ENCODE data around the gene LRRC46.

Gene LRRC46

GRCh38 chr17:47879028-47879585 lies 47.6 kb downstream of the LRRC46 start:
- FAIRE-seq: no peak

DNA sequence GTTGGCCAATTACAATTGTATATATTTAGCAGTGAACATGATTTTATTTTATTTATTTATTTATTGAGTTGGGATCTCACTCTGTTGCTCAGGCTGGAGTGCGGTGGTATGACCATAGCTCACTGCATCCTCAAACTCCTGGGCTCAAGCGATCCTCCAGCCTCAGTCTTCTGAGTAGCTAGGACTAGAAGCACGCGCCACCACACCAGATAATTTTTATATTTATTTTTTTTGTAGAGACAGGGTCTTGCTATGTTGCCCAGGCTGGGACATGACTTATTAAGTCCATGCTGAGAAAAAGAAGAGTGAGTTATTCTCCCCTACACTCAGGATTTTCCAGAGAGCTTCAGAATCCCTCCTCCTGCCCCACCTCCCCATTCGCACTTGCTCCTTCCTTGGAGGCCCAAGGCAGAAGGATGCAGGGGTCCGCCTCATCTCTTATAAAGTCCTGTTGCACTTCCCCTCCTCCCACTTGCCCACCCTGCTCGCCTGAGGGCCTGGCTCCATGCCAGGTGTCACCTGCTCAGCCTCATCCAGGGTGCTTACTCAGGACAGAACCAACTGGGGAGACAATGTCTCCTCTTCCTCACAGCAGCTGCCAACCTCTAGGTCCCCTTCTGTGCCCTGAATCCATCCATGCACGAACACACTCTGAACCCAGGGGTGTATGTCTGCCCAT lies 48.4 kb downstream of the LRRC46 start:
- no peak for FAIRE-seq

GRCh38 chr17:47882247-47882646 lies 50.8 kb downstream of the LRRC46 start:
- FAIRE-seq: no peak

DNA sequence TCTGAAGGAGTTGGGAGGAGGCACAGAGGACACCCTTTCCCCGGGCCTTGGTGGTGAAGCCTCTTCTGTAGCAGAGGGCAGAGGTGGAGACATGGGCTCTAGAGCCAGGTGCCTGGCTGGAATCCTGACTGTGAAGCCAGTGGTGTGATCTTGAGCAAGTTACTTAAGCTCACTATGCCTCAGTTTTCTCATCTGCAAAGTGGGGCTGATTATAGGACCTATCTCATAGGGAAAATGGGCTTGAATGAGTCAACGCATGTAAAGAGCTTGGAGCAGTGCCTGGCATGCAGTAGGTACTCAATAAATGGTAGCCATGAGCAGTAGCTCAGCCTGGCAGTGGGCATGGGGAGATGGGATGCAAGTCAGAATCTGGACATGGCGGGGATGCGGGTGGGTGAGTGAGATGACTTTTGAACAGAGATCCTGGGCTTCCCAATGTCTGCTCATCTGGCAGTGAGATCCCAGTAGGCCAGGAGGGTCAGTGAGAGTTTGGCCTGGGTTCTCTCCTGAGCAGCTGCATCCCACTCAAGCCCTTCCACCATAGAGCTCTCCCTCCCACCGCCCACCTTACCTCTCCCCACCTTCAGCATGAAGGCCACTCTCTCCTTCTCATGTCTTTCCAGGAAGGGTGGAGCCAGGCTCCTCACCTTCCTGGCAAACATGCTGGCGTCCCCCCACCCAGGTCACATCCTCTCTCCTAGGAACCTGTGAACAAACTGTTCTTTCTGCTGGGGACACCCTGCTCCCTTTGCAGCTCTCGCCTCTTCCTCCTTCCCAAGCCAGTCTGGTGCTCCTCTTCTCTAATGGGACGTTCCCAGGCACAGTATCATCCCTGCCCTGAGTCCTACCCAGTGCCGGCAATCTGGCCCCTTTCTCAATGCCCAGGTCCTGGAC lies 51.5 kb downstream of the LRRC46 start:
- no peak for FAIRE-seq

DNA sequence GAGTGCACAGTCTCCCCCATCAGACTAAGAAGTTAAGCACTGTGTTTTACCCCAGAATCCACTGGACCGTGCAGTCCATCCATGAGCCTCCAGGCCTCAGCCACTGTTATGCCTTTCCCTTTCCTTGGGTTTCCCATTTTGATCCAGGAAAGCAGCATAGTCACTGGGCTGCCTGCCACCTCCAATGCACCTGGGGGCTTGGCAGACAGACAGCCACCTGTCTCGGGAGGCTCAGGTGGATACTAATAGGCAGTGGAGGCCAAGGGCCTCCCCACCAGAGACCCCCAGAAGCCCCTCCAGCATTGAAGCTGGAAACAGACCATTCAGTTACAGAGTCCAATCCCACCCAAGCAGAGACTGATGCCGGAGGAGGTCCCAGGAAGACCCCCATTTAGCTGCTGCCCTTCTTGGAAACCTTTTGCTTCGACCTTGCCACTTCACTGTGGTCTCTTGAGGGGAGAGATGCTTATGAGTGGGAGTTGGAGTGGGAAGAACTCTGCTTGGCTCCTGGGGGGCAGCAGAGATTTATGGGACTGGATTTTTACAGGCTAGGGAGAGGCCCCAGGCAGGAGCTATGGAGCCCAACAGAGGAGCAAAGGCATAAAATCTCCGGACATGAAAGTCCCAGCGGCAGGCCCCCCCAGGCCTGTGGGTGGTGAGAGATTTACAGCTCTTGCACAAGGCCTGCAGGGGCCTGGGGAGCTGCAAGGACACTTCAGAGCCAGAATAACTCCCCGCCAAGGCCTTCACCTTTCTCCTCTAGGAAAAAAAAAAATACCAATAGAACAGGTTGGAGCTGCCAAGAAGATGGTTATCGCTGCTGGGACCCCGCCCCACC lies 52.3 kb downstream of the LRRC46 start:
- FAIRE-seq: no peak

DNA sequence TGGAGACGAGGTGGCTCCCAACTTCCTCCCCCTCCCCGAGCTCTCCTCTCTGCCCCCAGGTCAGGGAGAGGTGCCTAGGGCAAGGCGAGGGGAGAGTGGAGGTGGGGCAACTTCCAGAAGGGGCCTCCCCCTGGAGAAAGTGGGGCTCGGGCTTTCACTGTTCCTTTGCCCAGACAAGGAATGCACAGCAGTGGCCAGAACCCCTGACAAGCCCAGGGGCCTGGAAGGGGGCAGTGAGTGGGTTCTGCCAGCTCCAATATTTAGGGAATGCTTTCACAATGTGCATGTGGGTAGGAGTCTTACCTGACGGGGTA lies 52.9 kb downstream of the LRRC46 start:
- FAIRE-seq: no peak

GRCh38 chr17:47884905-47885730 lies 53.6 kb downstream of the LRRC46 start:
- no peak for FAIRE-seq
